CD4-positive, alpha-beta T cell treated with Interleukin-21 for 1 hour (primary cell): ENCODE data around the gene ARHGAP24.
"Not testable (repeated sequence)": the region's sequence is repeated elsewhere in the genome, so short reads cannot be mapped to it uniquely, and the experiment has no call there.

Experiments
- DNase-seq: peaks from one replicate; pipeline ENCODE4 v3.0.0-alpha.2; 2020

The ARHGAP24 gene

GRCh38 chr4:85867271-85867670, 392.3 kb downstream of the ARHGAP24 start:
- no peak for DNase-seq

- DNase-seq, result no peak
Observed at GRCh38 chr4:85869181-85869580, 394.2 kb downstream of the ARHGAP24 start.

- DNase-seq, result no peak
Observed at GRCh38 chr4:85870298-85871083, 395.5 kb downstream of the ARHGAP24 start.

- DNase-seq, result no peak
Observed at GRCh38 chr4:85873566-85873965, 398.6 kb downstream of the ARHGAP24 start.

GRCh38 chr4:85879518-85879917, 404.6 kb downstream of the ARHGAP24 start:
- DNase-seq, result no peak

GRCh38 chr4:85883180-85883579, 408.2 kb downstream of the ARHGAP24 start:
- no peak for DNase-seq

- no peak for DNase-seq
Observed at GRCh38 chr4:85884251-85884650, 409.3 kb downstream of the ARHGAP24 start.

- DNase-seq, result no peak
Observed at GRCh38 chr4:85886665-85887064, 411.7 kb downstream of the ARHGAP24 start.

GRCh38 chr4:85889314-85889713, 414.4 kb downstream of the ARHGAP24 start:
- DNase-seq, result no peak

- DNase-seq, result no peak
Observed at GRCh38 chr4:85895755-85896154, 420.8 kb downstream of the ARHGAP24 start.

GRCh38 chr4:85898231-85898630, 423.3 kb downstream of the ARHGAP24 start:
- no peak for DNase-seq

- DNase-seq, result no peak
Observed at GRCh38 chr4:85901500-85901899, 426.6 kb downstream of the ARHGAP24 start.

- DNase-seq, result not testable (repeated sequence)
Observed at GRCh38 chr4:85902647-85903046, 427.7 kb downstream of the ARHGAP24 start.

- no peak for DNase-seq
Observed at GRCh38 chr4:85905761-85906160, 430.8 kb downstream of the ARHGAP24 start.

GRCh38 chr4:85907001-85907400, 432.1 kb downstream of the ARHGAP24 start:
- DNase-seq, result no peak

GRCh38 chr4:85909851-85910250, 434.9 kb downstream of the ARHGAP24 start:
- DNase-seq, result no peak

- no peak for DNase-seq
Observed at GRCh38 chr4:85910985-85911384, 436.0 kb downstream of the ARHGAP24 start.

- DNase-seq, result no peak
Observed at GRCh38 chr4:85913931-85914694, 439.2 kb downstream of the ARHGAP24 start.

GRCh38 chr4:85915570-85915969, 440.6 kb downstream of the ARHGAP24 start:
- not testable (repeated sequence) for DNase-seq

GRCh38 chr4:85919200-85919887, 444.4 kb downstream of the ARHGAP24 start:
- DNase-seq, result no peak

GRCh38 chr4:85925071-85925470, 450.1 kb downstream of the ARHGAP24 start:
- DNase-seq, result no peak

- DNase-seq, result peak; percentile 1
Observed at GRCh38 chr4:85928775-85929591, 454.0 kb downstream of the ARHGAP24 start.
